IPS-NIHi11 (cell line): Measurements from ENCODE around the gene SPRING1.
A peak's percentile ranks its signal among the peaks of the same experiment; 100 is the strongest.

Experiments used
- DNase-seq: peaks from one replicate; pipeline ENCODE4 v3.0.0; 2012; ENCODE audit warnings: mixed read lengths, low spot score

The SPRING1 gene

DNA sequence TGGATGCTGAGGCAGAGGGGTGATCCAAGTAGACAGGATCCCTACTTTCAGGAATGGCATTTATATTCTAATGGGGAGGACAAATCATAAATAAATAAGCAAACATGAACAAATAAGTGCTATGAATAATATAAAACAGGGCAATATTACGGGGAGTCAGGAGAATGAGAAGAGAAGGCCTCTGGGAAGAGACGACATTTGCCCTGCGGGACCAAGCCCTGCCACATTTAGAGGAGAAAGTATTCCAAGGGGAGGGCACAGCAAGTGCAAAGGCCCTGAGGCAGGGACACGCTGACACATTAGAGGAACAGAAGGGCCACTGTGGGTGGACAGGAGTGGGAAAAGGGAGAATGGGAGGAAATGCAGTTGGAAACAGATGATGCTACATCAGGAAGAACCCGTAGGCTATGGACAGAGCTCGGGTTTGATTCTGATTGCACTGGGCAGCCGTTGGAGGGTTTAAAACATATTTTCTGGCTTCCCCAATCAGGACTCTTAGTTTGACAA, 1.6 kb upstream of the SPRING1 start:
- DNase-seq = no peak

- peak; percentile 60 for DNase-seq
Observed at GRCh38 chr12:116736962-116737773, 701 bp downstream of the SPRING1 start.

DNA sequence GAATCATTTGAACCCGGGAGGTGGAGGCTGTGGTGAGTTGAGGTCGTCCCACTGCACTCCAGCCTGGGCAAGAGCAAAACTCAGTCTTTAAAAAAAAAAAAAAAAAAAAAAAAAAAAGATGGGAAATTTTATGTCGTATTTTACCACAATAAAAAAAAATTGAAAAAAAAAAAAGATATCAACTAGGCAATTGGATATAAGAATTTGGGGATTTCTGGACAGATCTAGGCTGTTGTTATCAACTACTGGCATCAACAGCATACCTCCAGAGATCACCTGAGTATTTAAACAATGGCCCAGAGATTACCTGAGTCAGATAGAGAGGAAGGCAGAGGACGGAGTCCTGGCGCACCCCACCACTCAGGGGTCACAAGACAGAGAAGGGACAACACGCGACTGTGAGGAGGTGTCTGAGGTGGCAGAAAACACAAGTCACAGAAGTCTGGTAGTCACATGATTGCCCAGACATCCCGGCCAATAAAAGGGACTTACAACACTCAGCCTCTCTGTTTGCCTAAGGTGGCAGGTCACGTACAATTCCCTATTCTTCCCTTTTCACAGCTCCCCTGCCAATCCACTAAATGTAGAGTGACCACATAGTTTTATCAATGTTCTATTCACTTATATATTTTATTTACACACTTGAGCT, 1.8 kb downstream of the SPRING1 start:
- no peak for DNase-seq

GRCh38 chr12:116735084-116735483, 2.8 kb downstream of the SPRING1 start:
- DNase-seq = no peak

DNA sequence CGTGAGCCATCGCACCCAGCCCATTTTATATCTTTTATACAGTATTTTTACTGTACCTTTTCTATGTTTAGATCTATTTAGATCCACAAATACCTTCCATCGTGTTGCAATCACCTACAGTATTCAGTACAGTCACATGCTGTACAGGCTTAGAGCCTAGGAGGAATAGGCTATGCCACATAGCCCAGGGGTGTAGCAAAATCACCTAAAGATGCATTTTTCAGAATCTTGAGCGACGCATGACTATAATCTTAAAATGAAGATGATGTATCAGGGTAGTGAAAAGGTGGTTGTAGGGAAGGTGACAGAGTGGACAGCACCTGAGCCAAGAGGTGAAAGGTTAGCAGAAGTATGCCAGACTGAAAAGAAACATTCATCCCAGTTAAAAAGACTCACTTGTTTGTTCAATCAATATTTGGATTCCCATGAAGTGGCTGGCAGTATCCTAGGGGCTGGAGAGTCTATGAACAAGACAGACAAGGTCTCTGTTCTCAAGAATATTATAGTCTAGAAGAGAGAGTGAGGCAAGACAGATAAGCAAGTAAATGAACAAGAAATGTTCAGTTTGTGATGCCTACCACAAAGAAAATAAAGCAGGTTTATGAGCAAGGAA, 3.6 kb downstream of the SPRING1 start:
- DNase-seq = no peak

- DNase-seq = no peak
Observed at GRCh38 chr12:116731801-116732200, 6.1 kb downstream of the SPRING1 start.

GRCh38 chr12:116727891-116728290, 10.0 kb downstream of the SPRING1 start:
- DNase-seq = no peak

DNA sequence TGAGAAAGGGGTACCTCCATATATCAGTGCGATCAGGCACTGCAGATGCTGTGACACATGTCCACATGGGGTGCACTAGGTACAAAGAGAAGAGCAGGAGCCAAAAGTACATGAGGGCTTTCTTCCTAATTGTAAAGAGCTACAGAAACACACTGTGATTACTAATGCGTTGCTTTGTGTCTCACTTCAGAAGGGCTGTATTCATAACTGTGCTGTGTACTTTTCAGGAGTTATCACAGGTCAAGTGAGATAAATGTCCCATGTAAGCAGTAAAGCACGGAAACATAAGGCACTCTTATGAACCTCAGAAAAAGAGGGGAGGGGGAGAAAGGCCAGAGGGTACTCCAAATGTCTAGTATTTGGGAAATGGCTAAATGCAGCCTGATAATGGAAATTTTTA, 10.6 kb downstream of the SPRING1 start:
- DNase-seq = no peak

GRCh38 chr12:116726694-116727093, 11.2 kb downstream of the SPRING1 start:
- no peak for DNase-seq

DNA sequence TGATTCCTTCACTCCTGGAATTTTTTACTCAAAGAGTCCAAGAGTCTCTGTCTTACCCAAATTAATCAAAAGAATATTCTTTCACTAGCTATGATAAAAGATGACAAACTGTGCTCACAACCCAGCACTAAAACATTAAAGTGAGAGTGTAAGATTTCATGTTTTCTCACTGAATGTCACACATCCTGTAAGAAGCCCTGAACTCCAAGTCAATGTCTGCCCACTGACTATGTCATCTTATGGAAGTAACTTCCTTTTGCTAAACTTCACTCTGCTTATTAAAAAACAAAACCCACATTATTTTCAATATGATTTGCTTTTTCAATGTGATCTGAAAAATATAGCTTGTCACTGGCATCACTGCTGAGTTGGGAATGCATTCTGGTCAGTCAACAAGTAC, 15.6 kb downstream of the SPRING1 start:
- no peak for DNase-seq

DNA sequence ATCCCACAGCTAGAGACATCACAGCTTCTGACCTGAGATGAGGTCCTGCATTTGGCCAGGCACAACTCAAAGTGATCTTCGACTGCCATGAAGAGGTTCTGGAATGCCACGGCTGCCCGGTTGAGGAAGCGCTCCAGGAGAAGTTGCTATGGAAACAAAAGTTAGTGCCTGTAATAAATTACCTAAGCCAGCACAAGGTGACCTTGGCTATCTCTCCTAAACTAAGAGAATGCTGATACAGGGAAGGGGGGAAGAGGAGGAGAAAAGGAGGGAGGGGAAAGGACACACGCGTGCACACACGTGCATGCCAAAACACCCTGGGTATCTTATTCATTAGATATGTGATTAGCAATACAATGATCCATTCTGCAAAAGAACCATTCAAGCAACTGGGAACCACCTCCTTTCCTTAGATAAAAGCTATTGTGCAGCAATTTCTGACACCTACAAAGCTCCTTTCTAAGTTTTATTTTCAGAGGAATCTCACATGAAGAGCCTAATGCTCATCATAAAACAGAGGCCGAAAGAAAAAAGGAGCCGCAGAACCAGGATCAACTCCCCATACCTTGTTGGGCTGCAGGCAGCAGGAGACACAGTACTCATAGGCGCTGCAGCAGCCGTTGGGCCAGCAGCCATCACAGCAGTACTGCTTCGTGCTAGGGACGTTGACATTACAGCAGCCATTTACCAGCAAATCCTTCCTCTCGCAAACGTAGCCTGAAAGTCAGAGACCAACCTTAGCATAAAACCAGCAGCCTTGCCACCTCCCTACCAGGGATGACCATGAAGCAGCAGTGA, 17.9 kb downstream of the SPRING1 start:
- DNase-seq = no peak

GRCh38 chr12:116718655-116719454, 19.0 kb downstream of the SPRING1 start:
- no peak for DNase-seq

GRCh38 chr12:116717466-116718437, 20.1 kb downstream of the SPRING1 start:
- DNase-seq = no peak

GRCh38 chr12:116714175-116714574, 23.7 kb downstream of the SPRING1 start:
- DNase-seq = no peak

DNA sequence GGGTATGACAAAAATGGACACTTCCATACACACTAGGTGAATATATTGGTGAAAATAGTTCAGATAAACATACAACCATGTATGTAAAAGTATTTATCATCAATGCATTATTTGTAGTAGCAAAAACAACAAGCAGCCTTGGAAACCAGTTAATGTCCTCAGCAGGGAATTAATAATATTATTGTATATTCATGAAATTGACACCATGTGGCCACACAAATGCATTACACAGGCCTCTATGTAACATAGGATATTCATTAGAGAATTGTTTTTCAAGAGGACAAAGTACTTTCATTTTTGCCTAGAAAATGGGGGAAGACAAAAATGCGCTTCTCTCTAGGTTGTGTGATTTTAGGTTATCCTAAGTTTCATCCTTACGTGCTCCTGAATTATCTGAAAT, 24.3 kb downstream of the SPRING1 start:
- no peak for DNase-seq

DNA sequence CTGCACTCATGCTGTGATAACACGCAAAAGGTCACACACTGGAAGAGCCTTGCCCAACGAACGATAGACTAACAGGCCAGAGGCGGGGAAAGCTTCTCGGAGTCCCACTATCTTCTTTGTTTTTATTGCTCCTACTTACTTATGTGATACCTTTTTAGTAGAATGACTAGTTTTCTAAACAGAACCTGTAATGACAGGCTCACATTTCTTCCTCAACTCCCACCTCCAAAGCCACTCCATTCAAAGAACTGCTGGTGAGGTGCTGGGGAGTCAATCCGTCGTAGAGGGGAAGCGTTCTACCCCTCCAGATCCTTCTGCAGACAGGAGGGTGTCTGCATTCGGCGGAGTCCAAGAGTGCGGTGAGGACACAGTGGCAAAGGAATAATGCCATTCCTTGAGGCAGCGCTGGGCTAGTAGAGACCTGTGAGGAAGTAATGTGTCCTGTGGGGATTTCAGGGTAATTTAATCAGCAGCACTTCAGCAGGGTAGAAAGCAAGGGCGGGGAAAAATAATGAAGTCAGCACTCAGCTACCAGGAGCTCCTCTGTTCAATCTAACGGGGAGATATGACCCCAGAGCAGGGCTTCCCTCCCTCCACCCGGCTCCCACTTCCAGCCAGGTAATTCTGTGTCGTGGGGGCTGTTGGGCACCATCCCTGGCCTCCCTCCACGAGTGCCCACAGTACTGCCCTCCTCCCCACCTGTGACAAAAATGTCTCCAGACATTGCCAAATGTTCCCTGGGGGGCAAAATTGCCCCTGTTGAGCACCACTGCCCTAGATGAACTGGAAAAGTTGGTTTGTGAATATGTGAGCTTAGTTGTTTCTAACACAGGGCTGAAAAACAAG, 25.2 kb downstream of the SPRING1 start:
- DNase-seq = no peak

- no peak for DNase-seq
Observed at GRCh38 chr12:116710370-116711150, 27.3 kb downstream of the SPRING1 start.

DNA sequence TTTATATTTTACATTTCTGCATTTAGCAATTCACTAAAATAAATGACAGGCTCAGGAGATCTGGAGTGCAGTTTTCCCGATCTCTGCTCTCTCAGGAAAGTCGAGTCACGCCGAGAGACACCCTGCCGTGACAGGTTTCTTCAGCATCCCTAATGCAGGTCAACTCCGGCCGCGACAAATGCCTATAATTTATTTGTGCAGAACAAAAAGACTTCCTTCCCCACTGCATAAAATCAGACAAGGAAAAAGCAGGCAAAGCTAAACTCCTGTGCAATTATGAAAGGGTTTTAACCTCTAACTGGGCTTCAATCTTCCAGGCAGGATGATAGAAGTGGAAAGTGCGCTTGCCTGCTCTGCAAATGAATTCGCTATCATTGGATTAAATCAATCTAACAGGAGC, 28.1 kb downstream of the SPRING1 start:
- DNase-seq = no peak
